ENCODE data around the gene MS4A1. TPM values are rescaled to one million over a fixed set of nuclear protein-coding genes. Genes with fewer than 3 reads are reported as not detected.
"Not testable (repeated sequence)": the region's sequence is repeated elsewhere in the genome, so short reads cannot be mapped to it uniquely, and the experiment has no call there.

The MS4A1 gene
- polyA plus RNA-seq, 1 of the 3 experiments (the other 2 are of a cell fraction), result not detected

GRCh38 chr11:60509609-60510008 lies 54.0 kb downstream of the MS4A1 start:
- H3K36me3 ChIP-seq (replicated peaks in 1 of 2; ENCODE audit: control insufficient read depth in 1 of 2, insufficient read depth in 2 of 2, low read length in 1 of 2); H3K79me2 ChIP-seq (ENCODE audit: insufficient read depth); H4K20me1 ChIP-seq (ENCODE audit: insufficient read depth); H3F3A ChIP-seq (replicated peaks; ENCODE audit: insufficient read depth); H3K4me2 ChIP-seq; POLR2A ChIA-PET; CTCF ChIA-PET; DNase-seq; H3K4me1 ChIP-seq (ENCODE audit: control insufficient read depth in 1 of 2, insufficient read depth in 2 of 2, low read depth in 1 of 2, low read length in 1 of 2); H3K4me3 ChIP-seq (ENCODE audit: low read depth in 2 of 2, low read length in 1 of 2); H3K27me3 ChIP-seq (ENCODE audit: insufficient read depth); H3K9me3 ChIP-seq; H3K27ac ChIP-seq (ENCODE audit: low read depth in 2 of 2, low read length in 1 of 2); H3K9me2 ChIP-seq; H2AFZ ChIP-seq (ENCODE audit: low read depth); H3K9ac ChIP-seq: not testable (repeated sequence)
- WGBS (ENCODE audit: low lambda C conversion rate), result 15% methylated on average over 9 of the region's 15 CpGs

- CTCF ChIA-PET, result not testable (repeated sequence)
These were observed 54.6 kb downstream of the MS4A1 start for GRCh38 chr11:60510209-60510608.

GRCh38 chr11:60511393-60511792 lies 55.7 kb downstream of the MS4A1 start:
- H3K4me3 ChIP-seq (ENCODE audit: low read depth in 2 of 2, low read length in 1 of 2), result no peak overlapping the region
- no peak overlapping the region for H3K27ac ChIP-seq (ENCODE audit: low read depth in 2 of 2, low read length in 1 of 2)
- no peaks in the 10 kb centered on the region; a peak in 1 of 4 replicates for H3K4me1 ChIP-seq (ENCODE audit: control insufficient read depth in 1 of 2, insufficient read depth in 2 of 2, low read depth in 1 of 2, low read length in 1 of 2)
- H3K9me2 ChIP-seq, result no peaks in the 10 kb centered on the region
- no peak for TF ChIP-seq SIN3A (IDR thresholded peaks at IDR 0.05; ENCODE audit: borderline replicate concordance, low read depth, low read length)
- no peak for TF ChIP-seq RCOR1 (IDR thresholded peaks at IDR 0.05; ENCODE audit: low read length)
- TF ChIP-seq RAD21 (IDR thresholded peaks at IDR 0.05; ENCODE audit: low read length), result no peak
- no peak for TF ChIP-seq EP300 (IDR thresholded peaks at IDR 0.05; ENCODE audit: borderline replicate concordance in 1 of 2, low read depth in 1 of 2, low read length in 1 of 2)
- TF ChIP-seq SMC3 (IDR thresholded peaks at IDR 0.05; ENCODE audit: low read depth, low read length), result no peak
- TF ChIP-seq JUND (IDR thresholded peaks at IDR 0.05), result no peak
- no peak for TF ChIP-seq EZH2phosphoT487 (IDR thresholded peaks at IDR 0.05; ENCODE audit: borderline replicate concordance, low read depth)
- no peak for TF ChIP-seq GABPA (IDR thresholded peaks at IDR 0.05; ENCODE audit: low read depth)
- no peak for TF ChIP-seq FOXM1 (IDR thresholded peaks at IDR 0.05; ENCODE audit: low read depth)
- TF ChIP-seq MAX (IDR thresholded peaks at IDR 0.05; ENCODE audit: low read depth), result no peak
- no peak for TF ChIP-seq CHD2 (IDR thresholded peaks at IDR 0.05; ENCODE audit: low read length, partially characterized antibody)
- TF ChIP-seq FOSL2 (IDR thresholded peaks at IDR 0.05; ENCODE audit: borderline replicate concordance, low read depth), result no peak
- no peak for TF ChIP-seq POLR2AphosphoS5 (IDR thresholded peaks at IDR 0.05; ENCODE audit: low read depth, low read length)
- no peak for TF ChIP-seq TCF12 (IDR thresholded peaks at IDR 0.05)
- no peak for TF ChIP-seq CTCF (IDR thresholded peaks at IDR 0.05)
- H3K9ac ChIP-seq, result no peak overlapping the region
- H3K9me3 ChIP-seq, result no peaks in the 10 kb centered on the region
- no peaks in the 10 kb centered on the region for H3K79me2 ChIP-seq (ENCODE audit: insufficient read depth)
- no peak for DNase-seq
- no peak overlapping the region for H3K4me2 ChIP-seq
- POLR2A ChIA-PET, result no interaction called here
- no peaks in the 10 kb centered on the region for H3K27me3 ChIP-seq (ENCODE audit: insufficient read depth)
- WGBS (ENCODE audit: low lambda C conversion rate), result 3% methylated on average over 6 of the region's 6 CpGs
- H3K36me3 ChIP-seq (replicated peaks in 1 of 2; ENCODE audit: control insufficient read depth in 1 of 2, insufficient read depth in 2 of 2, low read length in 1 of 2), result no peaks in the 10 kb centered on the region
- H2AFZ ChIP-seq (ENCODE audit: low read depth), result no peak overlapping the region
- H4K20me1 ChIP-seq (ENCODE audit: insufficient read depth), result no peaks in the 10 kb centered on the region
- peaks cover 4% of the 10 kb centered on the region for H3F3A ChIP-seq (replicated peaks; ENCODE audit: insufficient read depth)
- CTCF ChIA-PET, result no interaction called here

More at GRCh38 chr11:60510209-60510608, 54.6 kb downstream of the MS4A1 start:
- H3K9me3 ChIP-seq; H3K27ac ChIP-seq (ENCODE audit: low read depth in 2 of 2, low read length in 1 of 2); H3K9me2 ChIP-seq; POLR2A ChIA-PET; H3K4me3 ChIP-seq (ENCODE audit: low read depth in 2 of 2, low read length in 1 of 2); H3K79me2 ChIP-seq (ENCODE audit: insufficient read depth); H4K20me1 ChIP-seq (ENCODE audit: insufficient read depth); DNase-seq; H3F3A ChIP-seq (replicated peaks; ENCODE audit: insufficient read depth); H3K36me3 ChIP-seq (replicated peaks in 1 of 2; ENCODE audit: control insufficient read depth in 1 of 2, insufficient read depth in 2 of 2, low read length in 1 of 2); H3K4me1 ChIP-seq (ENCODE audit: control insufficient read depth in 1 of 2, insufficient read depth in 2 of 2, low read depth in 1 of 2, low read length in 1 of 2); H3K27me3 ChIP-seq (ENCODE audit: insufficient read depth); H3K9ac ChIP-seq; H2AFZ ChIP-seq (ENCODE audit: low read depth); H3K4me2 ChIP-seq: not testable (repeated sequence)
- WGBS (ENCODE audit: low lambda C conversion rate), result 20% methylated on average over 1 of the region's 28 CpGs
